ENCODE data around the gene ABHD3. TPM values are rescaled to one million over a fixed set of nuclear protein-coding genes. Genes with fewer than 3 reads are reported as not detected.

The ABHD3 gene
- total RNA-seq = 3.7 TPM
- long read RNA-seq, partial matches to known transcripts = 0 of 3 reads
- long read RNA-seq, other reads (novel, unspliced or antisense) = 3 of 3 reads

- H3K9me3 ChIP-seq (replicated peaks) = no peaks in the 10 kb centered on the region
- DNase-seq = peak; percentile 95
- TF ChIP-seq CTCF (IDR thresholded peaks at IDR 0.05; ENCODE audit: borderline replicate concordance) = peak; percentile 73
- peaks cover 31% of the 10 kb centered on the region for H3K4me1 ChIP-seq
- peak within 1 kb of the TSS; percentile 90 for H3K4me3 ChIP-seq
- no peaks in the 10 kb centered on the region for H3K27me3 ChIP-seq (ENCODE audit: low read depth)
- intact Hi-C loops (cut with micrococcal nuclease) = no loop called here
- peak within 1 kb of the TSS; percentile 96 for H3K27ac ChIP-seq (replicated peaks)
- H3K36me3 ChIP-seq = peaks cover 8% of the 10 kb centered on the region
Observed at GRCh38 chr18:21704603-21705364, at the start of gene ABHD3. Gene ABHD3, minus strand, starts transcription at chr18:21704774. Its CDS starts 109 bp downstream, at chr18:21704665.

- no peak for DNase-seq
- intact Hi-C loops (cut with micrococcal nuclease) = no loop called here
- Histone ChIP-seq H3K27me3 (ENCODE audit: low read depth) (no peaks in the 10 kb centered on the region), H3K9me3 (replicated peaks) (no peaks in the 10 kb centered on the region), H3K4me1 (peaks cover 46% of the 10 kb centered on the region), H3K36me3 (no peaks in the 10 kb centered on the region), H3K27ac (replicated peaks) (no peak overlapping the region), H3K4me3 (no peak overlapping the region)
- no peak for TF ChIP-seq CTCF (IDR thresholded peaks at IDR 0.05; ENCODE audit: borderline replicate concordance)
Observed at GRCh38 chr18:21747764-21748693, 43.5 kb upstream of the ABHD3 start.

- Histone ChIP-seq H3K4me3 (no peak overlapping the region), H3K4me1 (peaks cover 49% of the 10 kb centered on the region), H3K9me3 (replicated peaks) (no peaks in the 10 kb centered on the region), H3K36me3 (no peaks in the 10 kb centered on the region), H3K27me3 (ENCODE audit: low read depth) (no peaks in the 10 kb centered on the region), H3K27ac (replicated peaks) (no peak overlapping the region)
- intact Hi-C loops (cut with micrococcal nuclease) = no loop called here
- no peak for DNase-seq
- TF ChIP-seq CTCF (IDR thresholded peaks at IDR 0.05; ENCODE audit: borderline replicate concordance) = no peak
Observed at GRCh38 chr18:21747268-21747667, 42.7 kb upstream of the ABHD3 start.

GRCh38 chr18:21745231-21745630 lies 40.7 kb upstream of the ABHD3 start:
- intact Hi-C loops (cut with micrococcal nuclease) = no loop called here
- no peak for TF ChIP-seq CTCF (IDR thresholded peaks at IDR 0.05; ENCODE audit: borderline replicate concordance)

GRCh38 chr18:21743166-21743832 lies 38.7 kb upstream of the ABHD3 start:
- intact Hi-C loops (cut with micrococcal nuclease) = no loop called here
- Histone ChIP-seq H3K4me1 (peaks cover 66% of the 10 kb centered on the region), H3K36me3 (no peaks in the 10 kb centered on the region), H3K9me3 (replicated peaks) (no peaks in the 10 kb centered on the region), H3K27ac (replicated peaks) (no peak overlapping the region), H3K27me3 (ENCODE audit: low read depth) (no peaks in the 10 kb centered on the region), H3K4me3 (peak overlapping the region; percentile 97)
- DNase-seq = no peak
- no peak for TF ChIP-seq CTCF (IDR thresholded peaks at IDR 0.05; ENCODE audit: borderline replicate concordance)

More at GRCh38 chr18:21745231-21745630, 40.7 kb upstream of the ABHD3 start:
- H3K27ac ChIP-seq (replicated peaks) = no peak overlapping the region
- no peak overlapping the region for H3K4me3 ChIP-seq
- H3K9me3 ChIP-seq (replicated peaks) = no peaks in the 10 kb centered on the region
- peaks cover 58% of the 10 kb centered on the region for H3K4me1 ChIP-seq
- no peaks in the 10 kb centered on the region for H3K36me3 ChIP-seq
- no peak for DNase-seq
- no peaks in the 10 kb centered on the region for H3K27me3 ChIP-seq (ENCODE audit: low read depth)

Measured in left ventricle myocardium inferior (tissue), 1 donor.